Measurements from ENCODE around the gene IL23R.

IL23R gene

DNA sequence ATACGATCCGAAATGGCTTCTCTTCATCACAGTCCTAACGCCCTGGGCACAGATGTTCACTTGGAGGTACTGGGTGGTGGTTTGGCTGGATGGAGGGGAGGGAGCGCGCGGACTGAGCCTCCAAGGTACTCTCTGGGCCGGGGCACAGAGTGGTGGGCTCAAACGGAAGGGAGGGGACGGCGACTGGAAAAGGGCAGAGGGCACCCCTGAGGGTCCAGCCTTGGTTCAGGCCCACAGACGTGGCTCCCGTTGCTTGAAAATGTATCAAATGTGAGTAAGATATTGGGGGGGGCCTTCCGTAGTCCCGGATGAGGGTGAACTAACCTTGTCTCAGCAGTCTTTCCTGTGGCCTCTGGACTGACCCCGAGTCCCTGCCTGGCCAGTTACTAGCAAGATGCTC, 141.9 kb downstream of the IL23R start:
- peak; percentile 5 for DNase-seq
